K562 (cell line): Measurements from ENCODE around the gene OPA1. TPM values are rescaled to one million over a fixed set of nuclear protein-coding genes. Genes with fewer than 3 reads are reported as not detected.

ENCODE experiments used
- CBFA2T2 ChIP-seq: fragments of 450-650 bp; conservative IDR thresholded peaks from 2 replicates; pipeline ENCODE4 v1.6.1; 2017; ENCODE audit warnings: mild to moderate bottlenecking
- CEBPZ ChIP-seq: fragments of 150-350 bp; IDR thresholded peaks from 2 replicates; pipeline ENCODE4 v1.6.1; 2014; ENCODE audit warnings: low read depth, mild to moderate bottlenecking, low read length, borderline replicate concordance
- E2F1 ChIP-seq: sonication (generic); formaldehyde crosslinking; IDR thresholded peaks from 2 replicates; pipeline ENCODE4 v1.8.1; 2023; ENCODE audit warnings: mild to moderate bottlenecking, missing genetic modification reagents, moderate library complexity
- FOXA1 ChIP-seq: fragments of 450-650 bp; IDR thresholded peaks from 2 replicates; pipeline ENCODE4 v1.6.1; 2016; ENCODE audit warnings: mild to moderate bottlenecking, borderline replicate concordance
- GATAD2B ChIP-seq: fragments of 450-650 bp; IDR thresholded peaks from 2 replicates; pipeline ENCODE4 v1.6.1; 2017; ENCODE audit warnings: mild to moderate bottlenecking, borderline replicate concordance
- HDAC8 ChIP-seq: fragments of 450-650 bp; IDR thresholded peaks from 2 replicates; pipeline ENCODE4 v1.6.1; 2016; ENCODE audit warnings: mild to moderate bottlenecking, missing genetic modification characterization, moderate library complexity, missing compliant biosample characterization
- MCM3 ChIP-seq: fragments of 450-650 bp; IDR thresholded peaks from 2 replicates; pipeline ENCODE4 v1.6.1; 2016
- PHB2 ChIP-seq: fragments of 450-650 bp; IDR thresholded peaks from 2 replicates; pipeline ENCODE4 v1.6.1; 2017; ENCODE audit warnings: low read depth
- RBM14 ChIP-seq: fragments of 200-400 bp; formaldehyde crosslinking; IDR thresholded peaks from 2 replicates; pipeline ENCODE4 v1.6.1; 2018; ENCODE audit warnings: low read depth, mild to moderate bottlenecking, low read length, moderate library complexity, borderline replicate concordance; ENCODE audit not compliant: insufficient read depth
- SMC3 ChIP-seq: conservative IDR thresholded peaks from 2 replicates; pipeline ENCODE4 v1.6.1; 2011; ENCODE audit warnings: low read depth, low read length, improper control_type of control experiment; ENCODE audit not compliant: insufficient read depth
- SRSF7 ChIP-seq: fragments of 200-400 bp; formaldehyde crosslinking; optimal IDR thresholded peaks from 2 replicates; pipeline ENCODE3; 2017; ENCODE audit warnings: mild to moderate bottlenecking, low read depth, low read length
- USF1 ChIP-seq: sonication (generic); formaldehyde crosslinking; IDR thresholded peaks from 2 replicates; pipeline ENCODE4 v1.9.0; 2022; ENCODE audit warnings: mild to moderate bottlenecking, missing genetic modification reagents
- YBX1 ChIP-seq: fragments of 450-650 bp; IDR thresholded peaks from 2 replicates; pipeline ENCODE4 v1.7.1; 2016; ENCODE audit warnings: mild to moderate bottlenecking
- ZKSCAN3 ChIP-seq: fragments of 250-450 bp; sonication (Bioruptor Pico); IDR thresholded peaks from 2 replicates; pipeline ENCODE4 v1.4.0; 2020
- ZNF318 ChIP-seq, 2 experiments: fragments of 450-650 bp; IDR thresholded peaks; 2 replicates each; pipeline ENCODE4 v1.6.1; 2016; ENCODE audit warnings: mild to moderate bottlenecking in 2 of 2, borderline replicate concordance in 1 of 2, low read depth in 1 of 2, moderate library complexity in 1 of 2
- ZSCAN29 ChIP-seq: fragments of 450-650 bp; IDR thresholded peaks from 2 replicates; pipeline ENCODE4 v1.6.1; 2017
- polyA plus RNA-seq, 8 experiments: library from polyadenylated mRNA; depleted of rRNA in 4 of 8; stranded (reverse) in 5 of 8; unstranded in 3 of 8; fragments of >200 nt; fragmentation: Nextera tagmentation in 2 of 8; fragmentation: Illumina TruSeq in 1 of 8; extraction: Ambion mirVana in 2 of 8; extraction: Trizol in 1 of 8; gene quantifications; 2 replicates each; pipeline versions ENCODE4 v1.2.1 to v1.2.3, GENCODE V29; 2011 to 2014; ENCODE audit warnings: inconsistent platforms in 1 of 8, missing spikeins in 1 of 8
- total RNA-seq, 7 experiments: library from RNA; depleted of rRNA in 6 of 7; stranded (reverse); fragments of >200 nt in 6 of 7; fragmentation: Illumina TruSeq in 2 of 7; extraction: Trizol in 2 of 7; gene quantifications; 2 replicates each; pipeline versions ENCODE4 v1.2.1 to v1.2.3, GENCODE V29; 2011 to 2021; ENCODE audit warnings: low replicate concordance in 1 of 7

The OPA1 gene
- total and polyA plus RNA-seq, 9 of the 15 experiments (the other 6 are each of a cell fraction or from before 2014, with no cell fraction given): 19.7 to 127 (median 94.7) TPM

- TF ChIP-seq USF1 (CRISPR knock-in tag) (no peak), RBM14 (no peak), MCM3 (no peak), CBFA2T2 (no peak), ZSCAN29 (no peak), ZNF318 (IDR thresholded peaks at IDR 0.05; ENCODE audit: borderline replicate concordance in 1 of 2, low read depth in 1 of 2) (no peak), FOXA1 (no peak), CEBPZ (no peak), SMC3 (0 out of 2 replicates have a peak, but pooled peaks have one; percentile 23), GATAD2B (no peak), HDAC8 (tag) (no peak), PHB2 (no peak), ZKSCAN3 (CRISPR knock-in tag) (no peak), YBX1 (no peak), SRSF7 (no peak), E2F1 (CRISPR knock-in tag) (no peak)
Measured at GRCh38 chr3:193704431-193704830, 111.4 kb downstream of the OPA1 start (continued).
